ENCODE measurements around the gene SPIN2A. TPM values are rescaled to one million over a fixed set of nuclear protein-coding genes. Genes with fewer than 3 reads are reported as not detected.
"Not testable (repeated sequence)": the region's sequence is repeated elsewhere in the genome, so short reads cannot be mapped to it uniquely, and the experiment has no call there.

The SPIN2A gene
- total RNA-seq, 1 experiment from 2014 or later, result 4.5 TPM

DNA sequence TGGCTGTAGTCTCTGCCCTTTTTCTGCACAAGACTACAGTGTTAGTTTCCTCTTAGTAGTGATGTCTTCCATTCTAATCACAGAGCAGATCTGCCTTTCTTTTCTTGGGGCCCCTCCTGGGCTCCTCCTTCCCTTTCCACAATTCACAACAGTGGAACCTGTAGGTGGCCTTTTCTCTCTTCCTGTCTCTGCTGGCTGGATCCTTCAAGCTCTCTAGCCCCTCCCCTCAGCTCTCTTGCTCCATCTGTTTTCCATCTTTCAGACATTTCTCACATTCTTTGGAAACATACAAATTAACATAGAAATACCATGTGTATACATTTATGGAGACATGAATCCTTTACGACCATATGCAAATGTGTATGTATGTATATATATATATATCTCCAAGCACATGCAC, 304 bp upstream of the SPIN2A start:
- Mint-ChIP-seq H3K4me1 (peaks cover 27% of the 10 kb centered on the region), H3K27me3 (ENCODE audit: low read depth) (no peaks in the 10 kb centered on the region), H3K9me3 (no peaks in the 10 kb centered on the region), H3K27ac (peak overlapping the region; percentile 98), H3K36me3 (peaks cover 6% of the 10 kb centered on the region; the same call in 1 of the 2 replicates), H3K4me3 (peak overlapping the region; percentile 77)
- ChIA-PET POLR2A (no interaction called here), CTCF (interaction anchor here (0.7 to 1.0 kb wide), 2 partner anchors 18 to 174 kb away, joined by 4 to 7 read pairs; no protein-coding TSS in a partner anchor)
- ATAC-seq, result peak; percentile 81
- no peak for DNase-seq (ENCODE audit: low spot score)
- TF ChIP-seq NFATC4 (CRISPR knock-in tag; IDR thresholded peaks at IDR 0.05) (no peak), STAT6 (CRISPR knock-in tag; conservative IDR thresholded peaks at IDR 0.05; ENCODE audit: low read depth) (no peak), RORB (CRISPR knock-in tag; IDR thresholded peaks at IDR 0.05) (no peak), ZNF317 (CRISPR knock-in tag; IDR thresholded peaks at IDR 0.05; ENCODE audit: borderline replicate concordance, low read depth) (no peak), ZNF396 (CRISPR knock-in tag; IDR thresholded peaks at IDR 0.05; ENCODE audit: borderline replicate concordance) (no peak), ZBTB21 (CRISPR knock-in tag; IDR thresholded peaks at IDR 0.05; ENCODE audit: borderline replicate concordance) (no peak), ZNF263 (CRISPR knock-in tag; IDR thresholded peaks at IDR 0.05; ENCODE audit: low read depth) (no peak), OVOL2 (CRISPR knock-in tag; IDR thresholded peaks at IDR 0.05; ENCODE audit: borderline replicate concordance) (no peak), SP1 (CRISPR knock-in tag; conservative IDR thresholded peaks at IDR 0.05) (no peak), FOXJ3 (CRISPR knock-in tag; IDR thresholded peaks at IDR 0.05; ENCODE audit: borderline replicate concordance) (no peak), ZSCAN18 (CRISPR knock-in tag; IDR thresholded peaks at IDR 0.05) (no peak), SMAD4 (CRISPR knock-in tag; IDR thresholded peaks at IDR 0.05) (no peak), FOXP1 (CRISPR knock-in tag; IDR thresholded peaks at IDR 0.05; ENCODE audit: borderline replicate concordance) (no peak), HMGA2 (CRISPR knock-in tag; IDR thresholded peaks at IDR 0.05) (no peak), NFYB (CRISPR knock-in tag; conservative IDR thresholded peaks at IDR 0.05; ENCODE audit: low read depth) (no peak), CBFB (CRISPR knock-in tag; IDR thresholded peaks at IDR 0.05; ENCODE audit: low read depth) (no peak)
- TF ChIP-seq, protein P1, sequence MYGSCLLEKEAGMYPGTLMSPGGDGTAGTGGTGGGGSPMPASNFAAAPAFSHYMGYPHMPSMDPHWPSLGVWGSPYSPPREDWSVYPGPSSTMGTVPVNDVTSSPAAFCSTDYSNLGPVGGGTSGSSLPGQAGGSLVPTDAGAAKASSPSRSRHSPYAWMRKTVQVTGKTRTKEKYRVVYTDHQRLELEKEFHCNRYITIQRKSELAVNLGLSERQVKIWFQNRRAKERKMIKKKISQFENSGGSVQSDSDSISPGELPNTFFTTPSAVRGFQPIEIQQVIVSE (CRISPR knock-in tag; IDR thresholded peaks at IDR 0.05; ENCODE audit: borderline replicate concordance), result no peak
- TF ChIP-seq, protein P2, sequence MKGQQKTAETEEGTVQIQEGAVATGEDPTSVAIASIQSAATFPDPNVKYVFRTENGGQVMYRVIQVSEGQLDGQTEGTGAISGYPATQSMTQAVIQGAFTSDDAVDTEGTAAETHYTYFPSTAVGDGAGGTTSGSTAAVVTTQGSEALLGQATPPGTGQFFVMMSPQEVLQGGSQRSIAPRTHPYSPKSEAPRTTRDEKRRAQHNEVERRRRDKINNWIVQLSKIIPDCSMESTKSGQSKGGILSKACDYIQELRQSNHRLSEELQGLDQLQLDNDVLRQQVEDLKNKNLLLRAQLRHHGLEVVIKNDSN (CRISPR knock-in tag; IDR thresholded peaks at IDR 0.05), result no peak

GRCh38 chrX:57136589-57136988, 608 bp downstream of the SPIN2A start:
- H3K27ac Mint-ChIP-seq; CTCF ChIA-PET; H3K36me3 Mint-ChIP-seq; H3K9me3 Mint-ChIP-seq; H3K27me3 Mint-ChIP-seq (ENCODE audit: low read depth); DNase-seq (ENCODE audit: low spot score); POLR2A ChIA-PET: not testable (repeated sequence)
- ATAC-seq, result peak; percentile 32
- peaks cover 27% of the 10 kb centered on the region for H3K4me1 Mint-ChIP-seq
- H3K4me3 Mint-ChIP-seq, result peak overlapping the region; percentile 77

- Mint-ChIP-seq H3K4me3 (no peak overlapping the region), H3K27me3 (ENCODE audit: low read depth) (no peaks in the 10 kb centered on the region), H3K9me3 (no peaks in the 10 kb centered on the region), H3K27ac (no peak overlapping the region), H3K4me1 (peaks cover 27% of the 10 kb centered on the region), H3K36me3 (peaks cover 6% of the 10 kb centered on the region; the same call in 1 of the 2 replicates)
- TF ChIP-seq MLX (CRISPR knock-in tag; IDR thresholded peaks at IDR 0.05) (no peak), CTCF (IDR thresholded peaks at IDR 0.05) (no peak), ZNF219 (CRISPR knock-in tag; IDR thresholded peaks at IDR 0.05; ENCODE audit: borderline replicate concordance) (no peak)
- POLR2A ChIA-PET, result no interaction called here
- ATAC-seq (no peak), DNase-seq (ENCODE audit: low spot score) (no peak)
- CTCF ChIA-PET, result no interaction called here
Measured at GRCh38 chrX:57135287-57135686, 1.9 kb downstream of the SPIN2A start.

Data from WTC11 (cell line).